Measurements from ENCODE around the gene XRCC3. TPM values are rescaled to one million over a fixed set of nuclear protein-coding genes. Genes with fewer than 3 reads are reported as not detected.
A peak's percentile ranks its signal among the peaks of the same experiment; 100 is the strongest.

The XRCC3 gene
- total RNA-seq, 4 donors from 2014 or later: 0.59 to 14.4 (median 5.2) TPM

DNA sequence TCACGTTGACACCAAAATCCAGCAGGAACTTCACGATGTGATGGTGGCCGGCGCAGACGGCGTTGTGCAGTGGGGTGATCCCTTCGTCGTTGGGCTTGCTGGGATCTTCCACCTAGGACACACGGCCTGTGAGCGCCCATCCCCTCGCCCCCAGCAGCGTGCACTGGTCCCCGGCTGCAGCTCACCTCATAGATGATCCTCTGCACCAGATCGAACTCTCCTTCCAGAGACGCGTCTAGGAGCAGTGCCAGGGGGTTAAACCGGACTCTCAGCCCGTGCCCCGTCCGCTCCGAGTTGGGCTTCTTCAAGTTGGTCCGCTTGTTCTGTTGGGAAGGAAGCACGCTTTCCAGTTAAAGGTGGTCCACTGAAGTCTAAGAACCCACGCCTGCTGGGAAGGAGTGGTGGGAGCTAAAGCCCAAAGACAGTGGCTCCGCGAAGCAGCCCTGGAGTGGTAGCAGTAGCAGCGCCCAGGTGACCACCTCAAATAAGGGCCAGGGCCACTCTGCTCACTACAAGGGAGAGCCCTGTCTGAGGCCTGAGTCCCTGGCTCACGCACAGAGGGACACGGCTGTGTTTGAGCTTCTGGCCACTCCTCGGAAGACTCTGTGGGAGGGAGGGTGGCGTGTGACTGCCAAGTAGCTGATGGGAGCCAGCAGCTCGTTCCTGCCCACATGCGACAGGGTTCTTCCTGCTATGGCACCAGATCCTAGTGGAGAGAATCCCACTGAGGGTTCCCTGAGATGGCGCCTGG, 23.6 kb upstream of the XRCC3 start:
- no peaks in the 10 kb centered on the region for H3K27me3 ChIP-seq
- no peaks in the 10 kb centered on the region for H3K36me3 ChIP-seq
- peaks cover 4 to 12% of the 10 kb centered on the region in 2 donors for H3K4me1 ChIP-seq
- TF ChIP-seq, protein P1, sequence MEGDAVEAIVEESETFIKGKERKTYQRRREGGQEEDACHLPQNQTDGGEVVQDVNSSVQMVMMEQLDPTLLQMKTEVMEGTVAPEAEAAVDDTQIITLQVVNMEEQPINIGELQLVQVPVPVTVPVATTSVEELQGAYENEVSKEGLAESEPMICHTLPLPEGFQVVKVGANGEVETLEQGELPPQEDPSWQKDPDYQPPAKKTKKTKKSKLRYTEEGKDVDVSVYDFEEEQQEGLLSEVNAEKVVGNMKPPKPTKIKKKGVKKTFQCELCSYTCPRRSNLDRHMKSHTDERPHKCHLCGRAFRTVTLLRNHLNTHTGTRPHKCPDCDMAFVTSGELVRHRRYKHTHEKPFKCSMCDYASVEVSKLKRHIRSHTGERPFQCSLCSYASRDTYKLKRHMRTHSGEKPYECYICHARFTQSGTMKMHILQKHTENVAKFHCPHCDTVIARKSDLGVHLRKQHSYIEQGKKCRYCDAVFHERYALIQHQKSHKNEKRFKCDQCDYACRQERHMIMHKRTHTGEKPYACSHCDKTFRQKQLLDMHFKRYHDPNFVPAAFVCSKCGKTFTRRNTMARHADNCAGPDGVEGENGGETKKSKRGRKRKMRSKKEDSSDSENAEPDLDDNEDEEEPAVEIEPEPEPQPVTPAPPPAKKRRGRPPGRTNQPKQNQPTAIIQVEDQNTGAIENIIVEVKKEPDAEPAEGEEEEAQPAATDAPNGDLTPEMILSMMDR (IDR thresholded peaks at IDR 0.05): no peak
- no peak for TF ChIP-seq POLR2A (IDR thresholded peaks at IDR 0.05)
- H3K9me3 ChIP-seq: no peaks in the 10 kb centered on the region
- H3K27ac ChIP-seq: no peak overlapping the region
- intact Hi-C loops (cut with DNase I; ENCODE audit: low total_unique reads): no loop called here
- no peak overlapping the region for H3K4me3 ChIP-seq
- DNase-seq: no peak

DNA sequence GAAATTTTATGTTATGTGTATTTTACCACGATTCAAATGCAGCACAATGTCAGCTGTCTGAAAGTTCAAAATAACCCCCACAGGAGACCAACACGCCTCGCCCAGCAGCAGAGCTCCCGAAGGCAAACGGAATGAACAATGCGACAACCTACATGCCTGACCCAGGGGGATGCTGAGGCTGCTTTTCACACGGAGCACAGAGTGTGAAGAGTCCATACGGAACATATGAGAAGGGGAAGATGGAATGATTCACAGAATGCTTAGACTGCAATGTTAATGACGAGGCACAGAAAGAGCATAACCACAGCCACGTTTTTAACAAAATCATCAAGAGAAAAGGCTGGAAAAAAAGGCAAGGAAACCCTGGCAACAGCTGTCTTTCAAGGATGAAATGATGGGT, 22.9 kb upstream of the XRCC3 start:
- no peak overlapping the region for H3K4me3 ChIP-seq
- H3K9me3 ChIP-seq: no peaks in the 10 kb centered on the region
- intact Hi-C loops (cut with DNase I; ENCODE audit: low total_unique reads): no loop called here
- no peaks in the 10 kb centered on the region for H3K36me3 ChIP-seq
- H3K4me1 ChIP-seq: peaks cover 4 to 12% of the 10 kb centered on the region in 2 donors
- DNase-seq: no peak
- H3K27ac ChIP-seq: peak overlapping the region in 1 of 2 donors; percentile 87
- TF ChIP-seq, protein P1 (IDR thresholded peaks at IDR 0.05): no peak
- no peak for TF ChIP-seq POLR2A (IDR thresholded peaks at IDR 0.05)
- H3K27me3 ChIP-seq: no peaks in the 10 kb centered on the region

DNA sequence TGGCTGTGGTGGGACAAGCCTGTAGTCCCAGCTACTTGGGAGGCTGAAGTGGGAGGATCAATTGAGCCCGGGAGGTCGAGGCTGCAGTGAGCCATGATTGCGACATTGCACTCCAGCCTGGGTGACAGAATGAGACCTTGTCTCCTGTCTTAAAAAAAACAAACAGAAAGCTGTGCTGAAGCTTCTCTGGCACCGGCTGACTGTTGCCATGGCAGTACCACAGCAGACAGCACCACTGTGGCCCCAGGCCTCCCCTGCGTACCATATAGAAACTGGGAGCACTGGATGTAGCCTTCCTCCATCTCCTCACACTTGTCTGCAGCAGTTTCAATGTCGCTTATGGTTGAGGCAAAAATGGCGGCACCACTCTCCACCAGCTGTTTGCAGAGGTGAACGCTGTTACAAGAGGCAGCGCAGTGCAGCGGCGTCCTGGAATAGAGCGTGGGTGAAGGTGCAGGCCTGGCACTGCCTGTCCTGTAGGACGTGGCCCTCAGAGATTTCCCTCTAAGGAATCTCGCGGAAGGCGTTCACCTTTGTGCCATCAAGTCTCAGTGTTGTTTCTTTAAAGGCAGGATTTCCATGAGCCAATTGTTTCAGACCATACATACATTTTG, 22.3 kb upstream of the XRCC3 start:
- Histone ChIP-seq H3K36me3 (no peaks in the 10 kb centered on the region), H3K9me3 (no peaks in the 10 kb centered on the region), H3K4me3 (no peak overlapping the region), H3K27me3 (no peaks in the 10 kb centered on the region), H3K4me1 (peaks cover 4 to 12% of the 10 kb centered on the region in 2 donors), H3K27ac (peak overlapping the region; percentile 74 to 87)
- TF ChIP-seq, protein P1 (IDR thresholded peaks at IDR 0.05): no peak
- no peak for TF ChIP-seq POLR2A (IDR thresholded peaks at IDR 0.05)
- intact Hi-C loops (cut with DNase I; ENCODE audit: low total_unique reads): no loop called here
- no peak for DNase-seq

DNA sequence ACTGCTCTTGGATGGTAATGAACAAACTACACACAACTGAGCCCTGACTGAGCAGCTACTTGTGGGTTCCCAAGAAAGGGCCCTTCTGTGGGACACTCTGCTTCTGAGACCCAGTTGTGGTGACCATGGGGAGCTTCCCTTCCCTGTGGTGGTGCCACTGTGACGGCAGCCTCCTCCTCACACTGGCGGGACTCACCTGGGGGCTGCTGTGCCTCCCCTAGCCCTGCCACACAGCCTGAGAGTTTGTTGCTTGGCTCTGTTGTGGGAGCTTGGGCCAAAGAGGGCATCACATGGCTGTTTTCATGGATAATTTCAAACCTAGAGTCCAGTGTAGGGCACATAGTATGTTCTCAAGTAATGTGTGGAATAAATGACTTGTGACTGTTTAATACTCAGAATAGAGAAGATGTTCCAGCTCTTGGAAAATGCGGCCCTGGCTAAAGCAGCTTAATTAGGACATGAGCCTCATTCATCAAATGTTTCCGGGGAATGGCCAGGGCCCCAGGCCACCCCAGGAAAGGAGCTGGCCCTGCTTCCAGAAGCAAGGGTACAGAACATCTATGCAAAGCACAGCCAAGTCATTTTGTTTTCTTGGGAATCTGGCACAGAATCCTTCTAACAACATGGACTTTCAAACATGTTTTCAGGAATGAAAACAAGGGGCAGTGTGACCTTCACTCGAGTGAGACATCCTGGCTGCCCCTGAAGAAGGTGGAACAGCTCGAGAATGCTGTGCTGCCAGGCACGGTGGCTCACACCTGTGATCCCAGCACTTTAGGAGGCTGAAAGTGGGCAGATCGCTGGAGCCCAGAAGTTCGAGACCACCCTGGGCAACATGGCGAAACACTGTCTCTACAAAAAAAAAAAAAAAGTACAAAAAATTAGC, 21.5 kb upstream of the XRCC3 start:
- peak; percentile 54 to 63 for DNase-seq
- Histone ChIP-seq H3K4me1 (peaks cover 4 to 12% of the 10 kb centered on the region in 2 donors), H3K27me3 (no peaks in the 10 kb centered on the region), H3K36me3 (no peaks in the 10 kb centered on the region), H3K9me3 (no peaks in the 10 kb centered on the region), H3K27ac (peak overlapping the region; percentile 74 to 87), H3K4me3 (no peak overlapping the region)
- TF ChIP-seq, protein P1 (IDR thresholded peaks at IDR 0.05): no peak
- TF ChIP-seq POLR2A (IDR thresholded peaks at IDR 0.05): no peak
- intact Hi-C loops (cut with DNase I; ENCODE audit: low total_unique reads): no loop called here
